Erythroblast (primary cell): Measurements from ENCODE around the gene CDC42BPA.

Experiments used
- GATA1 ChIP-seq: IDR thresholded peaks from 2 replicates; pipeline ENCODE4 v1.6.1; 2011; ENCODE audit warnings: low read depth, mild to moderate bottlenecking, control low read depth, low read length, moderate library complexity
- POLR2A ChIP-seq: IDR thresholded peaks from 2 replicates; pipeline ENCODE4 v1.6.1; 2011; ENCODE audit warnings: mild to moderate bottlenecking, low read length

DNA sequence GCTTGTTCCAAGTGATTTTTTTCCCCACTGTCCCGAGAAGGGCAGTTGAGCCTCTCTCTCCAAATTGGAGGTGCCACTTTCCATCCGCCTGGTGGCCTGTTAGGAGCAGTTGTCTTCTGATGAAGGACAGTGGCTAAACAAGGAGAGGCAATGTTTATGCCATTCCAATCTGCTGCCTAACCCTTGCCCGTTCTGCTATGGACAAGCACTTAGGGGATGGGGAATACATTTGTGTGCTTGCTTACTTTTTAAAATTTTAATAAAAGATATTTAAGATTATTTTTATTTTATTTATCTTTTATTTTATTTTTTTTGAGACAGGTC lies 366.2 kb downstream of the CDC42BPA start:
- TF ChIP-seq POLR2A (no peak), GATA1 (no peak)
